GM12891 (cell line): ENCODE results near the gene TMEM207. TPM values are rescaled to one million over a fixed set of nuclear protein-coding genes. Genes with fewer than 3 reads are reported as not detected.

ENCODE experiments used
- DNase-seq: peaks from one replicate; pipeline ENCODE4 v3.0.0; 2011; ENCODE audit warnings: low spot score; ENCODE audit not compliant: insufficient read length
- FAIRE-seq: peaks from 2 replicates; lab custom pipeline; 2011; peaks lifted over from hg19 to GRCh38; lab: Jason Lieb, UNC
- PAX5 ChIP-seq: IDR thresholded peaks from 2 replicates; pipeline ENCODE4 v1.6.1; 2011; ENCODE audit warnings: low read length, moderate library complexity, mild to moderate bottlenecking; ENCODE audit not compliant: insufficient read depth, severe bottlenecking
- POLR2A ChIP-seq: IDR thresholded peaks from 2 replicates; pipeline ENCODE4 v1.6.1; 2011; ENCODE audit warnings: low read depth, low read length, control low read depth
- POLR2AphosphoS5 ChIP-seq: IDR thresholded peaks from 2 replicates; pipeline ENCODE4 v1.6.1; 2011; ENCODE audit warnings: low read depth, low read length, control low read depth
- POU2F2 ChIP-seq: IDR thresholded peaks from 2 replicates; pipeline ENCODE4 v1.6.1; 2011; ENCODE audit warnings: low read depth, mild to moderate bottlenecking, control low read depth, low read length, moderate library complexity
- SPI1 ChIP-seq: IDR thresholded peaks from 2 replicates; pipeline ENCODE4 v1.6.1; 2011; ENCODE audit warnings: low read depth, low read length, control low read depth
- TAF1 ChIP-seq: IDR thresholded peaks from 2 replicates; pipeline ENCODE4 v1.6.1; 2011; ENCODE audit warnings: low read depth, low read length, control low read depth
- polyA plus RNA-seq: library from polyadenylated mRNA; unstranded; fragments of >200 nt; gene quantifications from one replicate; pipeline ENCODE4 v1.2.1, GENCODE V29; 2012; ENCODE audit warnings: low read depth, missing spikeins, inconsistent platforms; ENCODE audit not compliant: missing spikeins

The TMEM207 gene
- polyA plus RNA-seq = not detected

GRCh38 chr3:190449801-190450200, at the start of gene TMEM207:
TMEM207 (minus strand) TSS chr3:190449901; CDS start chr3:190449809, 92 bp downstream.
- DNase-seq (no peak), FAIRE-seq (no peak)
- TF ChIP-seq POLR2A (no peak), POU2F2 (no peak), TAF1 (no peak), SPI1 (no peak), PAX5 (no peak), POLR2AphosphoS5 (no peak)

- no peak for FAIRE-seq
- DNase-seq = no peak
- TF ChIP-seq PAX5 (no peak), POLR2A (no peak), POLR2AphosphoS5 (no peak), SPI1 (no peak), POU2F2 (no peak), TAF1 (no peak)
Measured at GRCh38 chr3:190499122-190499521, 49.4 kb upstream of the TMEM207 start.

- FAIRE-seq (no peak), DNase-seq (no peak)
- TF ChIP-seq POLR2AphosphoS5 (no peak), TAF1 (no peak), PAX5 (no peak), SPI1 (no peak), POLR2A (no peak), POU2F2 (no peak)
Measured at GRCh38 chr3:190498293-190498692, 48.6 kb upstream of the TMEM207 start.

- FAIRE-seq = no peak
- TF ChIP-seq POU2F2 (no peak), PAX5 (no peak), TAF1 (no peak), POLR2AphosphoS5 (no peak), SPI1 (no peak), POLR2A (no peak)
- DNase-seq = no peak
Measured at GRCh38 chr3:190497811-190498210, 48.1 kb upstream of the TMEM207 start.

- no peak for FAIRE-seq
- DNase-seq = no peak
- no peak for TF ChIP-seq POLR2A
- TF ChIP-seq SPI1 = no peak
- no peak for TF ChIP-seq POLR2AphosphoS5
- TF ChIP-seq TAF1 = no peak
- no peak for TF ChIP-seq PAX5
- no peak for TF ChIP-seq POU2F2
Measured at GRCh38 chr3:190496859-190497258, 47.2 kb upstream of the TMEM207 start.

GRCh38 chr3:190495796-190496195, 46.1 kb upstream of the TMEM207 start:
- DNase-seq (no peak), FAIRE-seq (no peak)
- TF ChIP-seq TAF1 (no peak), SPI1 (no peak), PAX5 (no peak), POLR2A (no peak), POU2F2 (no peak), POLR2AphosphoS5 (no peak)

GRCh38 chr3:190495354-190495753, 45.7 kb upstream of the TMEM207 start:
- DNase-seq (no peak), FAIRE-seq (no peak)
- TF ChIP-seq TAF1 = no peak
- TF ChIP-seq POLR2AphosphoS5 = no peak
- no peak for TF ChIP-seq POU2F2
- no peak for TF ChIP-seq SPI1
- TF ChIP-seq POLR2A = no peak

GRCh38 chr3:190494907-190495306, 45.2 kb upstream of the TMEM207 start:
- TF ChIP-seq POLR2AphosphoS5 (no peak), POLR2A (no peak)
- no peak for DNase-seq
- no peak for FAIRE-seq

GRCh38 chr3:190492966-190493365, 43.3 kb upstream of the TMEM207 start:
- DNase-seq = no peak
- TF ChIP-seq PAX5 (no peak), POLR2A (no peak), POU2F2 (no peak), POLR2AphosphoS5 (no peak), SPI1 (no peak), TAF1 (no peak)

GRCh38 chr3:190492129-190492528, 42.4 kb upstream of the TMEM207 start:
- TF ChIP-seq SPI1 (no peak), POU2F2 (no peak), TAF1 (no peak)
- no peak for DNase-seq
- no peak for FAIRE-seq

More at GRCh38 chr3:190492966-190493365, 43.3 kb upstream of the TMEM207 start:
- no peak for FAIRE-seq

- FAIRE-seq (no peak), DNase-seq (no peak)
- TF ChIP-seq POLR2AphosphoS5 (no peak), POU2F2 (no peak), TAF1 (no peak), SPI1 (no peak), POLR2A (no peak), PAX5 (no peak)
Measured at GRCh38 chr3:190491533-190492054, 41.9 kb upstream of the TMEM207 start.
